ENCODE results near the gene TNRC6B. TPM values are rescaled to one million over a fixed set of nuclear protein-coding genes. Genes with fewer than 3 reads are reported as not detected.

TNRC6B gene
- total RNA-seq, 1 experiment from 2014 or later, result 58.1 TPM

DNA sequence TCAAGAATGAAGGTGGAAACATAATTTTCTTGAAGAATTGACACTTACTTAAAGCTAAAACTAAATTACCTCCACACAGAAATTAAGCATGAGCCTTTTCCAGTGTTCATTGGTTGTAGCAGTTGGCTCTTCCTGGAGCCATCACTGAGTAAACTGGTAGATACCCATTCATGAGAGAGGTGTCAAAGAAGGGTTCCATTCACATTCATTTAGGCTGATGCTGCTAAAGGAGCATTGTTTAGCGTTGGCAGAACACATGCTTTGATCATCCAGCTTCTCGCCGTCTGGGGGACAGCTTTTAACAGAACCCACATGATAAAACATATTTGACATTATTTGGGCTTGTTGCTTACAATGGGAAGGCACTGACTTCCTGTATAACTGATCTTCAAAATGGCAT lies 71.6 kb downstream of the TNRC6B start:
- Histone ChIP-seq H3K27ac (ENCODE audit: insufficient read length, low read depth, low read length) (no peak overlapping the region), H4K5ac (ENCODE audit: insufficient read length, low read depth, low read length) (no peak overlapping the region), H3K23me2 (ENCODE audit: insufficient read length, low read depth, low read length, poor library complexity, severe bottlenecking) (no peaks in the 10 kb centered on the region), H3K79me1 (ENCODE audit: insufficient read depth, low read depth, low read length, poor library complexity, severe bottlenecking) (no peaks in the 10 kb centered on the region), H4K20me1 (ENCODE audit: control insufficient read depth, insufficient read depth, insufficient read length) (no peaks in the 10 kb centered on the region), H2BK12ac (ENCODE audit: insufficient read length, low read depth, low read length) (no peak overlapping the region), H3T11ph (ENCODE audit: low read length) (no peak overlapping the region), H2AFZ (ENCODE audit: low read length) (no peak overlapping the region), H3K27me3 (ENCODE audit: insufficient read depth, low read length) (no peaks in the 10 kb centered on the region), H4K8ac (replicated peaks; ENCODE audit: insufficient read length, low read depth, low read length) (no peak overlapping the region), H3K9ac (ENCODE audit: extremely low read depth, insufficient read length, low read length) (no peak overlapping the region), H2AK5ac (ENCODE audit: insufficient read length, low read length) (no peak overlapping the region), H2BK20ac (ENCODE audit: low read depth, low read length, poor library complexity, severe bottlenecking) (no peak overlapping the region), H3K56ac (ENCODE audit: insufficient read length, low read depth, low read length) (no peak overlapping the region), H3K9me3 (ENCODE audit: control insufficient read depth, low read depth, low read length) (no peaks in the 10 kb centered on the region), H3K18ac (ENCODE audit: insufficient read length, low read depth, low read length) (no peak overlapping the region), H3K14ac (ENCODE audit: insufficient read depth, low read length) (no peak overlapping the region), H3K4me2 (ENCODE audit: insufficient read depth, insufficient read length, low read length) (no peak overlapping the region), H3K79me2 (ENCODE audit: insufficient read depth, low read length) (peaks cover 9% of the 10 kb centered on the region; the same call in 1 of the 2 replicates), H4K91ac (ENCODE audit: insufficient read length, low read depth, low read length) (no peak overlapping the region), H3K4ac (ENCODE audit: low read depth, low read length) (no peak overlapping the region), H3K4me1 (ENCODE audit: insufficient read depth, low read length) (peaks cover 4% of the 10 kb centered on the region; the same call in 1 of the 2 replicates), H2BK15ac (ENCODE audit: low read depth, low read length) (no peak overlapping the region), H2BK120ac (ENCODE audit: low read depth, low read length, poor library complexity, severe bottlenecking) (no peak overlapping the region), H3K23ac (ENCODE audit: insufficient read length, low read depth, low read length) (no peak overlapping the region), H2BK5ac (ENCODE audit: insufficient read length, low read length) (no peak overlapping the region)
- TF ChIP-seq, protein P1, sequence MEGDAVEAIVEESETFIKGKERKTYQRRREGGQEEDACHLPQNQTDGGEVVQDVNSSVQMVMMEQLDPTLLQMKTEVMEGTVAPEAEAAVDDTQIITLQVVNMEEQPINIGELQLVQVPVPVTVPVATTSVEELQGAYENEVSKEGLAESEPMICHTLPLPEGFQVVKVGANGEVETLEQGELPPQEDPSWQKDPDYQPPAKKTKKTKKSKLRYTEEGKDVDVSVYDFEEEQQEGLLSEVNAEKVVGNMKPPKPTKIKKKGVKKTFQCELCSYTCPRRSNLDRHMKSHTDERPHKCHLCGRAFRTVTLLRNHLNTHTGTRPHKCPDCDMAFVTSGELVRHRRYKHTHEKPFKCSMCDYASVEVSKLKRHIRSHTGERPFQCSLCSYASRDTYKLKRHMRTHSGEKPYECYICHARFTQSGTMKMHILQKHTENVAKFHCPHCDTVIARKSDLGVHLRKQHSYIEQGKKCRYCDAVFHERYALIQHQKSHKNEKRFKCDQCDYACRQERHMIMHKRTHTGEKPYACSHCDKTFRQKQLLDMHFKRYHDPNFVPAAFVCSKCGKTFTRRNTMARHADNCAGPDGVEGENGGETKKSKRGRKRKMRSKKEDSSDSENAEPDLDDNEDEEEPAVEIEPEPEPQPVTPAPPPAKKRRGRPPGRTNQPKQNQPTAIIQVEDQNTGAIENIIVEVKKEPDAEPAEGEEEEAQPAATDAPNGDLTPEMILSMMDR (conservative IDR thresholded peaks at IDR 0.05), result no peak
- H3K4me1 Mint-ChIP-seq, result peaks cover 47 to 48% of the 10 kb centered on the region in 2 experiments
- H3K36me3 Mint-ChIP-seq (ENCODE audit: insufficient read depth in 1 of 3, low read depth in 3 of 3), result peaks cover 6 to 34% (median 32%) of the 10 kb centered on the region in 3 experiments; a peak in 6 of 7 replicates
- DNase-seq, result no peak
- H3K9me3 Mint-ChIP-seq, result no peaks in the 10 kb centered on the region
- H3K27me3 Mint-ChIP-seq (ENCODE audit: low read depth), result no peaks in the 10 kb centered on the region
- H3K4me3 Mint-ChIP-seq, result no peak overlapping the region
- H3K27ac Mint-ChIP-seq, result 0 out of 7 replicates have a peak overlapping the region, but pooled peaks of 1 of the 3 experiments have one; percentile 10
- WGBS (ENCODE audit: extremely low coverage, insufficient read length, low lambda C conversion rate), result no CpG with 5 or more reads among the region's 3 CpGs

Measured in H9 (cell line).